Measurements from ENCODE around the gene NPY2R.

NPY2R gene

GRCh38 chr4:155249016-155249566 is 40.7 kb downstream of the NPY2R start:
- no peak for DNase-seq

GRCh38 chr4:155252327-155252726 is 43.9 kb downstream of the NPY2R start:
- no peak for DNase-seq

DNA sequence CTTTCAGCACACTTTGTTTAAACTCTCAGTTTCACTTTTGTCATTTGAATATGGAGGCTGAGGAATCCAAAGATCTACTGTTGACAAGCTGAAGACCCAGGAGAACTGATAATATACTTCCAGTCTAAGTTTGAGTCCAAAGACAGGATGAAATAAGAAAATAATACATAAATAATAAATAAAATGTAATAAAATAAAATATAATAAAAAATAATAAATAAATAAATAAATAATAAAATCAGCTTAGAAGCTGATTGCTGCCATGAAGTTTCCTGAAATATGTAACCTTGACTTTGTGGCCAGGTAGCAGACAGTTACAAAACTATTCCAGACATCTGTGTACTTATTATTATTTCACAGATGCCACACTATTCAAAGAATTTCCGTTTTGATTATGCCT is 55.0 kb downstream of the NPY2R start:
- no peak for DNase-seq

- no peak for DNase-seq
These were observed 56.7 kb downstream of the NPY2R start for GRCh38 chr4:155265113-155265512.
